Inflammatory macrophage treated with lipopolysaccharide for 4 hours (primary cell): Measurements from ENCODE around the gene ART4.

Source experiments
- DNase-seq: peaks from one replicate; pipeline ENCODE4 v3.0.0-alpha.2; 2020

Gene ART4

GRCh38 chr12:14843425-14843887 lies at the start of gene ART4:
Gene ART4 (minus strand): TSS chr12:14843526. CDS start chr12:14843113, 413 bp downstream.
- DNase-seq: no peak

- DNase-seq: no peak
Observed at GRCh38 chr12:14892726-14893505, 49.6 kb upstream of the ART4 start.

GRCh38 chr12:14890701-14891100 lies 47.4 kb upstream of the ART4 start:
- no peak for DNase-seq

GRCh38 chr12:14886271-14886670 lies 42.9 kb upstream of the ART4 start:
- no peak for DNase-seq

GRCh38 chr12:14885718-14886221 lies 42.4 kb upstream of the ART4 start, which contains the start of gene MGP:
Gene MGP (minus strand): TSS chr12:14885854. CDS start chr12:14885791, 63 bp downstream.
- DNase-seq: no peak

- DNase-seq: peak; percentile 66
Observed at GRCh38 chr12:14884458-14884878, 41.1 kb upstream of the ART4 start.

GRCh38 chr12:14883686-14884085 lies 40.4 kb upstream of the ART4 start:
- no peak for DNase-seq

- no peak for DNase-seq
Observed at GRCh38 chr12:14880890-14881453, 37.6 kb upstream of the ART4 start.

GRCh38 chr12:14879222-14879933 lies 36.1 kb upstream of the ART4 start:
- no peak for DNase-seq

- no peak for DNase-seq
Observed at GRCh38 chr12:14878488-14878887, 35.2 kb upstream of the ART4 start.

GRCh38 chr12:14876833-14877232 lies 33.5 kb upstream of the ART4 start:
- DNase-seq: no peak

GRCh38 chr12:14874882-14875281 lies 31.6 kb upstream of the ART4 start:
- DNase-seq: no peak

- DNase-seq: peak; percentile 9
Observed at GRCh38 chr12:14873440-14874185, 30.3 kb upstream of the ART4 start.

- no peak for DNase-seq
Observed at GRCh38 chr12:14871886-14872285, 28.6 kb upstream of the ART4 start.

- no peak for DNase-seq
Observed at GRCh38 chr12:14871247-14871646, 27.9 kb upstream of the ART4 start.

- no peak for DNase-seq
Observed at GRCh38 chr12:14868916-14869506, 25.7 kb upstream of the ART4 start.

GRCh38 chr12:14860490-14860889 lies 17.2 kb upstream of the ART4 start:
- DNase-seq: no peak

GRCh38 chr12:14858513-14858912 lies 15.2 kb upstream of the ART4 start:
- no peak for DNase-seq

GRCh38 chr12:14854586-14855183 lies 11.4 kb upstream of the ART4 start:
- no peak for DNase-seq

GRCh38 chr12:14853961-14854360 lies 10.6 kb upstream of the ART4 start:
- DNase-seq: no peak

GRCh38 chr12:14852880-14853279 lies 9.6 kb upstream of the ART4 start:
- no peak for DNase-seq
